IgD-negative memory B cell (primary cell): ENCODE data around the gene SLC17A9. TPM values are rescaled to one million over a fixed set of nuclear protein-coding genes. Genes with fewer than 3 reads are reported as not detected.
A peak's percentile ranks its signal among the peaks of the same experiment; 100 is the strongest.
"Not testable (repeated sequence)": the region's sequence is repeated elsewhere in the genome, so short reads cannot be mapped to it uniquely, and the experiment has no call there.

Experiments used
- H3K27ac Mint-ChIP-seq, 3 donors: one replicate each; pipeline ENCODE4 v1.8.0; 2020 to 2022; ENCODE audit warnings: mild to moderate bottlenecking in 3 of 3, mixed read lengths in 3 of 3, moderate library complexity in 1 of 3
- H3K27me3 Mint-ChIP-seq: one replicate; pipeline ENCODE4 v1.8.0; 2021; ENCODE audit warnings: mixed read lengths
- H3K36me3 Mint-ChIP-seq: one replicate; pipeline ENCODE4 v1.8.0; 2020; ENCODE audit warnings: mild to moderate bottlenecking, mixed read lengths
- H3K4me1 Mint-ChIP-seq, 3 donors: one replicate each; pipeline ENCODE4 v1.8.0; 2020 to 2022; ENCODE audit warnings: mixed read lengths in 3 of 3, mild to moderate bottlenecking in 1 of 3
- H3K4me3 Mint-ChIP-seq, 4 donors: one replicate each; pipeline ENCODE4 v1.8.0; 2020 to 2022; ENCODE audit warnings: mild to moderate bottlenecking in 4 of 4, mixed read lengths in 4 of 4, moderate library complexity in 3 of 4
- H3K9me3 Mint-ChIP-seq, 3 donors: one replicate each; pipeline ENCODE4 v1.8.0; 2020 to 2021; ENCODE audit warnings: mixed read lengths in 3 of 3, mild to moderate bottlenecking in 1 of 3
- polyA plus RNA-seq: library from polyadenylated mRNA; unstranded; fragments of 300-500 nt; fragmentation: Illumina TruSeq; gene quantifications from one replicate; pipeline ENCODE4 v1.2.3, GENCODE V29; 2021

SLC17A9 gene
- polyA plus RNA-seq, 1 donor from 2014 or later, result 4.1 TPM

- H3K9me3 Mint-ChIP-seq, result no peaks in the 10 kb centered on the region
- H3K27ac Mint-ChIP-seq, result peak overlapping the region in 1 of 3 donors; percentile 68
- peak overlapping the region in 2 of 4 donors; percentile 7 to 63 for H3K4me3 Mint-ChIP-seq
- H3K36me3 Mint-ChIP-seq, result no peaks in the 10 kb centered on the region
- H3K27me3 Mint-ChIP-seq, result no peaks in the 10 kb centered on the region
- H3K4me1 Mint-ChIP-seq, result peaks cover 37 to 52% (median 39%) of the 10 kb centered on the region in 3 donors
Observed at GRCh38 chr20:62914970-62915457, 37.5 kb upstream of the SLC17A9 start.

- Mint-ChIP-seq H3K9me3 (no peaks in the 10 kb centered on the region), H3K4me1 (peaks cover 49 to 58% (median 49%) of the 10 kb centered on the region in 3 donors), H3K36me3 (no peaks in the 10 kb centered on the region), H3K27me3 (no peaks in the 10 kb centered on the region), H3K4me3 (peak overlapping the region in 2 of 4 donors; percentile 5 to 94), H3K27ac (peak overlapping the region in 1 of 3 donors; percentile 29)
Observed at GRCh38 chr20:62916703-62917476, 35.6 kb upstream of the SLC17A9 start.

- Mint-ChIP-seq H3K4me3 (peak overlapping the region; percentile 65 to 94 (median 78)), H3K27me3 (no peaks in the 10 kb centered on the region), H3K4me1 (peaks cover 53 to 66% (median 57%) of the 10 kb centered on the region in 3 donors), H3K9me3 (no peaks in the 10 kb centered on the region), H3K36me3 (no peaks in the 10 kb centered on the region), H3K27ac (peak overlapping the region; percentile 29 to 54 (median 35))
Observed at GRCh38 chr20:62917720-62918119, 34.8 kb upstream of the SLC17A9 start.

- Mint-ChIP-seq H3K36me3 (no peaks in the 10 kb centered on the region), H3K9me3 (no peaks in the 10 kb centered on the region), H3K27ac (peak overlapping the region in 2 of 3 donors; percentile 29 to 54), H3K4me1 (peaks cover 54 to 69% (median 58%) of the 10 kb centered on the region in 3 donors), H3K4me3 (peak overlapping the region; percentile 65 to 94 (median 78)), H3K27me3 (no peaks in the 10 kb centered on the region)
Observed at GRCh38 chr20:62918147-62918546, 34.4 kb upstream of the SLC17A9 start.

- no peaks in the 10 kb centered on the region for H3K27me3 Mint-ChIP-seq
- H3K4me3 Mint-ChIP-seq, result peak overlapping the region; percentile 65 to 94 (median 78)
Observed at GRCh38 chr20:62918831-62919230, 33.7 kb upstream of the SLC17A9 start.

GRCh38 chr20:62920039-62920645, 32.4 kb upstream of the SLC17A9 start:
- Mint-ChIP-seq H3K4me1 (peaks cover 63 to 75% (median 73%) of the 10 kb centered on the region in 3 donors), H3K9me3 (no peaks in the 10 kb centered on the region), H3K27me3 (no peaks in the 10 kb centered on the region), H3K27ac (peak overlapping the region; percentile 80 to 90 (median 82)), H3K4me3 (peak overlapping the region; percentile 58 to 75 (median 67)), H3K36me3 (no peaks in the 10 kb centered on the region)

More at GRCh38 chr20:62918831-62919230, 33.7 kb upstream of the SLC17A9 start:
- Mint-ChIP-seq H3K36me3 (no peaks in the 10 kb centered on the region), H3K9me3 (no peaks in the 10 kb centered on the region), H3K27ac (peak overlapping the region; percentile 54 to 80 (median 80)), H3K4me1 (peaks cover 56 to 71% (median 63%) of the 10 kb centered on the region in 3 donors)

GRCh38 chr20:62921119-62921687, 31.3 kb upstream of the SLC17A9 start:
- Mint-ChIP-seq H3K27me3 (no peaks in the 10 kb centered on the region), H3K9me3 (no peaks in the 10 kb centered on the region), H3K27ac (peak overlapping the region in 2 of 3 donors; percentile 43 to 60)

GRCh38 chr20:62922451-62922921, 30.0 kb upstream of the SLC17A9 start:
- no peaks in the 10 kb centered on the region for H3K36me3 Mint-ChIP-seq
- H3K4me1 Mint-ChIP-seq, result peaks cover 55 to 66% (median 63%) of the 10 kb centered on the region in 3 donors
- no peaks in the 10 kb centered on the region for H3K9me3 Mint-ChIP-seq
- H3K27ac Mint-ChIP-seq, result peak overlapping the region; percentile 35 to 63 (median 62)
- H3K27me3 Mint-ChIP-seq, result no peaks in the 10 kb centered on the region
- H3K4me3 Mint-ChIP-seq, result peak overlapping the region; percentile 72 to 93 (median 88)

More at GRCh38 chr20:62921119-62921687, 31.3 kb upstream of the SLC17A9 start:
- H3K4me3 Mint-ChIP-seq, result peak overlapping the region; percentile 36 to 89 (median 76)
- peaks cover 63 to 72% (median 69%) of the 10 kb centered on the region in 3 donors for H3K4me1 Mint-ChIP-seq
- no peaks in the 10 kb centered on the region for H3K36me3 Mint-ChIP-seq

GRCh38 chr20:62923059-62923668, 29.3 kb upstream of the SLC17A9 start:
- Mint-ChIP-seq H3K27ac (peak overlapping the region in 2 of 3 donors; percentile 16 to 62), H3K4me3 (peak overlapping the region; percentile 72 to 93 (median 88)), H3K4me1 (peaks cover 53 to 66% (median 63%) of the 10 kb centered on the region in 3 donors)
- H3K9me3 Mint-ChIP-seq, H3K27me3 Mint-ChIP-seq, H3K36me3 Mint-ChIP-seq: not testable (repeated sequence)

GRCh38 chr20:62923669-62924441, 28.7 kb upstream of the SLC17A9 start:
- H3K4me3 Mint-ChIP-seq, result peak overlapping the region; percentile 86 to 98 (median 96)

GRCh38 chr20:62924442-62925075, 27.9 kb upstream of the SLC17A9 start:
- Mint-ChIP-seq H3K4me1 (peaks cover 49 to 59% (median 54%) of the 10 kb centered on the region in 3 donors), H3K27me3 (no peaks in the 10 kb centered on the region), H3K9me3 (no peaks in the 10 kb centered on the region), H3K27ac (peak overlapping the region; percentile 87 to 98 (median 94)), H3K36me3 (no peaks in the 10 kb centered on the region), H3K4me3 (peak overlapping the region; percentile 86 to 98 (median 96))

More at GRCh38 chr20:62923669-62924441, 28.7 kb upstream of the SLC17A9 start:
- Mint-ChIP-seq H3K36me3 (no peaks in the 10 kb centered on the region), H3K4me1 (peaks cover 52 to 63% (median 60%) of the 10 kb centered on the region in 3 donors), H3K9me3 (no peaks in the 10 kb centered on the region), H3K27me3 (no peaks in the 10 kb centered on the region), H3K27ac (peak overlapping the region; percentile 87 to 98 (median 94))

- Mint-ChIP-seq H3K27me3 (no peaks in the 10 kb centered on the region), H3K4me3 (peak overlapping the region; percentile 86 to 98 (median 96)), H3K4me1 (peaks cover 48 to 58% (median 53%) of the 10 kb centered on the region in 3 donors), H3K36me3 (no peaks in the 10 kb centered on the region), H3K27ac (peak overlapping the region; percentile 87 to 98 (median 94)), H3K9me3 (no peaks in the 10 kb centered on the region)
Observed at GRCh38 chr20:62925076-62925419, 27.5 kb upstream of the SLC17A9 start.

GRCh38 chr20:62925420-62926228, 26.9 kb upstream of the SLC17A9 start:
- H3K4me3 Mint-ChIP-seq, result peak overlapping the region; percentile 86 to 98 (median 96)
- H3K36me3 Mint-ChIP-seq, result no peaks in the 10 kb centered on the region
- H3K27ac Mint-ChIP-seq, result peak overlapping the region; percentile 87 to 98 (median 94)
- H3K4me1 Mint-ChIP-seq, result peaks cover 42 to 58% (median 53%) of the 10 kb centered on the region in 3 donors
- H3K27me3 Mint-ChIP-seq, result no peaks in the 10 kb centered on the region
- H3K9me3 Mint-ChIP-seq, result no peaks in the 10 kb centered on the region
